HG03280 (cell line): ENCODE results near the gene JCHAIN.
"Not testable (repeated sequence)": the region's sequence is repeated elsewhere in the genome, so short reads cannot be mapped to it uniquely, and the experiment has no call there.

Experiments
- ATAC-seq: cut with Tn5 transposase; IDR thresholded peaks from one replicate; pipeline ENCODE4 v1.9.1; 2021; ENCODE audit warnings: mild to moderate bottlenecking, moderate library complexity; ENCODE audit not compliant: unreplicated experiment

Gene JCHAIN

DNA sequence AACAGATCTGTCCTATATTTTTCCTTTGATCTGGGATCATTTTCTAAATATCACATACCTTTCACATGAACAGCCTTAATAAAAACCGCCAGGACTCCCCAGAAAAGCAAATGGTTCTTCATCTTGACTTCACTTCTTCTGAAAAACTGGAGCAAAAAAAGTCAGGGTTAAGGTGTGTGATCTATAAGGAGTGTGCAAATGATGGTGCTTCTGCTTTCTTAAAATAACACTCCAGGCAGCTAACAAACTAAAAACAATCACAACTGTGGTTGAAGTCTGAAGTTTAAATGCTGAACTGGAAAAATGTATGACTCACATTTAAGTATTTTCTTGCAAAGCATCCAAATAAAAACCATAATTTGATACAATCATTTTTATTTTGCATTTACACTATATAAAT is at the start of gene JCHAIN:
Gene JCHAIN, minus strand, starts transcription at position 140 of the 400 bp plus-strand sequence. Its CDS starts 18 bp downstream, at position 122.
- ATAC-seq, result no peak

DNA sequence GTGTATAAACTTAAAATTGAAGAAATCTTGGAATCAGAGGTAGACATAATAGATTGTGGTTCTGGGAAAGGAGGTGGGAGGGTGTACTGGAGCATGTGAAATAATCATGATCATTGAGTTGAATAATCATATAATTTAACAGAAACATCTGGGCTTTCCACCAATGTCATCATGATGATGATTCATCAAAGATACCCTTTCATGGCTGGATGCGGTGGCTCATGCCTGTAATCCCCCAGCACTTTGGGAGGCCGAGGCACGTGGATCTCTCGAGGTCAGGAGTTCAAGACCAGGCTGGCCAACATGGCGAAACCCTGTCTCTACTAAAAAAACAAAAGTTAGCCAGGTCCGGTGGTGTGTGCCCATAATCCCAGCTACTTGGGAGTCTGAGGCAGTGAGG is 48.8 kb upstream of the JCHAIN start:
- ATAC-seq, result no peak

DNA sequence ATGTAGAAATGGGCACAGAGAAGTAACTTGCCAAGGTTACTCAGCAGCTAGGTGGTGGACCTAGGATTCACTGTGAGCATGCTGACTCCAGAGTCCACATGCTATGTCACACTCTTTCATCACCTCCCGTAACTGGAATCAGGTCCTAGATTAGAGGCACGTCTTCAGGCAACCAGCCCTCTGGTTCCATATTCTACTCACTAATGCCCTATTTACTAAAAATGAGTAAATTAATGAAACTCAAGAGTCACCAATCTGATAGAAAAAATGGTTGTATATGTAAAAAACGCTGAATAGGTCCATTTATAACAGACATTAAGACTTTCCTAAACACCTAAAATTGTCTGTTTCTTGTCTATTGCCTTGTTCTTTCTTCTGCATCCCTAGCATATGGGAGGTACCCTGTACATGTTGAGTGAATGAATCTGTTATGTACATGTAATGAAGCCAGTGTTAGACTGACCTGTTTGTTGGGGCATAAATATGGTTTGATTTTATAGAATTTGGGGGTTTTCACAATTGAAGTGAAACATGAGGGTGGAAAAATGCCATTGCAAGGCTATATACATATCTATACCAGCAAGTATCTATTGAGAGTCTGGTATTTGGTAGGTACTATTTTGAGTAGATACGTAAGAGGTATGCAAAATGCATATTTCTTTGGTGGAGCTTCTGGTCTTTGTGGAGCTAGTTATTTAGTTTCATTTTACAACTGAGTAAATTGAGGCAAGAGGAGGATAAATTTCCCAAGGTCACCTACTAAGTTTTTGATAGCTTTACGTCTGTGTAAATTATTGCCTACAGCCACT is 48.0 kb upstream of the JCHAIN start:
- peak; percentile 60 for ATAC-seq

DNA sequence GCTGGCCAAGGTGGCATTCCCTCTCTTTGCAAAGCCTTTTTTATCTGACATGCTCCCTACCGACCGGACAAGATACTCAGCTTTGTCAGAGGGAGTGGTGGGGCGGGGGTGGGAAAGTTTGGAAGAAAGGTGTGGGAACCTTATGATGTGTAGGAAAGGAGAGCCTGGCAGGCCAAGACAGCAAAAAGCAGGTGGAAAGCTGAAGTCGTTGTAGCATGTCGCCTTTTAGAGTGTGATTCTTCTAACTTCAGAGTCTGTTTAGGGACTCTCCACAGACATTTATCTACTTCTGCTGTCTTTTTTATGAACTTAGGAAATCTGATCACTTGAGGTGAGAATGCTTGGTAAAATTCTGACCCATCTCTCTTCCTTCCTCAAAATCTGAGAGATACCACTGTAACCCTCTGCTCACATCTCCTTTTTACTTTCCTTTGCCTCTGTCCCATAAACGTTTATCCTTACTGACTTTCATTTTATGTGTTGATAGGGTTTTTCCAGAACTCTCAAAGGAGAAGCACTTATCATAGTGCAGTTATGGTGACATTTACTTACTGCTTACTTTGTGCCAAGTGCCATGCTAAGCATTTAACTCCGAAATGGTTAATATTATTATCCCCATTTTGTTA is 47.3 kb upstream of the JCHAIN start:
- ATAC-seq, result peak; percentile 27

DNA sequence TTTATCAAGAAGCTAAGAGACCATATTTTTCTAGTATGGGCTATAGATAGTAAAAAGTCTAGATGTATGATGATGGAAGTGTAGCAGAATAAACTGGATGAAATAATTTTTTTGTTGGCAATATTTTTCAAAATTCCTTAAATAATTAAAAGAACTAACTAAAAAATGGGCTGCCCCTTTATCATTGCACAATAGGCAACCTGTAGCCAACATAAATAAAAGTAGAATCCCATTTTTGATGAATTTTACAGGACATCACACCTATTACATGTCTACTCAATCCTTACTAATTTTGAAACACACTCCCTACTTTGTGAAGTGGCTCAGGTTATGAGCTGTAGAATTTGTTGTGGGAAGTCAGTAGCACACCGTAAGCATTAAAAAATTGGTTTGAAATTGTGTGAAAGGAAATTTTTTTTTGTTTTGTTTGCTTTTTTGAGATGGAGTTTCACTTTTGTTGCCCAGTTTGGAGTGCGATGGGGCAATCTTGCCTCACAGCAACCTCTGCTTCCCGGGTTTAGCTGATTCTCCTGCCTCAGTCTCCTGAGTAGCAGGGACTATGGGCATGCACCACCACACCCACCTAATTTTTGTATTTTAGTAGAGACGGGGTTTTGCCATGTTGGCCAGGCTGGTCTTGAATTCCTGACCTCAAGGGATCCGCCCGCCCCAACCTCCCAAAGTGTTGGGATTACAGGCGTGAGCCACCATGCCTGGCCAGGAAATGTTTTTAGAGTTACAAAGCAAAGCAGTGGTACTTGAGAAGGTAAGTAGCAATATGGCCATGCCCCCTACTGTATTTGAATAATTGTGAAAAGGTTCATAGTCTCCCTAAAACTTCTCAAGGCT is 46.5 kb upstream of the JCHAIN start:
- no peak for ATAC-seq

DNA sequence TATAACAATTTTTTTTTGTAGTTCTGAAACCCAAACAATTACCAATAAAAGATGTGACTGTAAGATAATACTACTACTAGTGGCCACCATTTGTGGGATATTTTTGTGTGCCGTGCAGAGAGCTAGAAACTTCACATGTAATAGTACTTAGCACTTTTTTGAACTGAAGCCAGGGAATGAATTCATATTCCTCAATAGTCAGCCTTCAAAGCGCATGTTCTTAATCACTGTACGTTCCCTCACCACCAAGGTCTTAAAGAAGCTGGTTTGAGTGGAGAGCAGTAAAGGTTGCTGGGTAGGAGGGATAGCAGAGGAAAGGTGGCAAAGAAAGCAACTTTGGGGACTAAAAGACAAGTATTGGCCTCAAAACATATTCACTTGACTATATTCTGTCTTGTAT is 45.8 kb upstream of the JCHAIN start:
- no peak for ATAC-seq

DNA sequence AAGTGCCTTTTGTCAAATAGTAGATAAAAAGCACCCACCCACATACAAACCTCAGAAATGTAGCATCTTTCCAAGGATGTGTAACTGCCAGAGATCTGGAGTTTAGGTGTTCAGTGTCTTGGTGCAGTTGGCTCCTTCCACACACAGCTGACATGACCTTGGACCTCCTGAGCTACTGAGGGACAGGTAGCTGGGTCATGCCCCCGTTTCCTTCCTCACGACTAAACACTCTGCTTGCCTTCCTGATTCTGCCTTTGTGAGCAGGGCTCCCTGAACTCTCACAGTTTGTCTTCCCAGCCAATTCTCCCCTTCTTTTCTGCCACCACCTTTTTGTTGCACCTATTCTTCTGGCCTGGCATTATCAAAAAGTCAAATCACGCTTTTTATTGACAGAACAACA is 45.3 kb upstream of the JCHAIN start:
- ATAC-seq, result no peak

DNA sequence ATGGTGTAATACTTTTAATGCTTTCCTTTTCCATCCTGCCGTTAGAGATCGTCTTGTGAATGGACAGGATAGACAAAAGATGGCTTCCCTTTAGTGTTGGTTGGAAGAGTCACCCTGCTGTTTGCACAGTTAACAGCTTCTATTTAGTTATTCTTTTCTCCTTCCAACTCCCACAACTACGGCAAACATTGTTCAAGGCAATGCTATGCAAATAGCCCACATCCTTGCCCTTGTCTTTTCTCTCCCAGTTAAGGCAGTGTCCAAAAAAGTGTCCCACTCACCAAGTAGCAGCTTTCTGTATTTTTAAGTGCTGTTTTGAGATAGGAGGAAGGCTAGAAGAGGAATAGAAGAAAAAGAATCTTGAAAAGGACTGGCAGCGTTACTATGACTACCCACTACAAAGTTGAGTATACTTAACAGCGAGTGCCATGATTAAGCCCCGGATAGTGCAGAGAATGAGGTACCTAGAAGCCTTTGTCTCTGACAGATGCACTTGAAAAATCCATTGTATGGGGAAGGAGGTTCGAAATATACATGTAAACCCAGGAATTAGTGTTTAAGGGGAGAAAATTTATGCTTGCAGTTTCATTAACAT is 43.4 kb upstream of the JCHAIN start:
- no peak for ATAC-seq

DNA sequence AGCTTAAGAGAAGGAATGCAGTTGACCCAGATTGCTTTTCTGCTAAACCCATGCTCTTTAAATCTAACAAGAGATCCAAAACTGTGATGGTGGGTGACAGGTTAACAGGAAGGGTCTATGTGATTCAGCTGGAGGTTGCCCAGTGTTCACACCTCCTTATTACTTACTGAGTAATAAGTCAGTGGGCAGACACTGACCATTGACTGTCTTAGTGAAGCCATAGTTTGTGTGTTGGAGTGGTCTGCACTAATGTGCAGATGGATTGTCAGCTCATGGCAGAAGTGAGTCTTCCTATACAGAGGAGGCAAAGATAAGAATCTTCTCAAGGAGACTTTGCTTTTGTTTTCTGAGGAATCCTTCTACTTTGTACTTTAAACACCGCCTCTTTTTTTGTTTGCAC is 40.2 kb upstream of the JCHAIN start:
- no peak for ATAC-seq

DNA sequence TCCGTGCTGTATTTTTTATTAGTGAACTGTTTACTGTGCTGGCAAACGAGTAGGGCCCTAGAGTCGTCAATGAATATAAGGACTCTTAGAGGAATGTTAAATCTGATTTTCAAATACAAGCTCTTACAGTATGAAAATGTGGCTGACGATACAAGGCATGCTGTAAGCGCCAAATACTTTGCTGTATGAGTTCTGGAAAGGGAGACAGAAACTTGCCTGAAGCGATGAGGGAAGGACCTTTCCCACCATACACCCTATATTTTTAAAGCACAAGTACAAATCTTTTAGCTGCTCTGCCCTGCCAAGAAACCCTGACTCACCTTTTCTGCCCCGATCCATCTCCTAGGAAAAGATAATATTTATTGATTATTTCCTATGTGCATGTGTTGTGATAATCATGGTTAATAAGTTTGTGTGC is 39.7 kb upstream of the JCHAIN start:
- no peak for ATAC-seq

DNA sequence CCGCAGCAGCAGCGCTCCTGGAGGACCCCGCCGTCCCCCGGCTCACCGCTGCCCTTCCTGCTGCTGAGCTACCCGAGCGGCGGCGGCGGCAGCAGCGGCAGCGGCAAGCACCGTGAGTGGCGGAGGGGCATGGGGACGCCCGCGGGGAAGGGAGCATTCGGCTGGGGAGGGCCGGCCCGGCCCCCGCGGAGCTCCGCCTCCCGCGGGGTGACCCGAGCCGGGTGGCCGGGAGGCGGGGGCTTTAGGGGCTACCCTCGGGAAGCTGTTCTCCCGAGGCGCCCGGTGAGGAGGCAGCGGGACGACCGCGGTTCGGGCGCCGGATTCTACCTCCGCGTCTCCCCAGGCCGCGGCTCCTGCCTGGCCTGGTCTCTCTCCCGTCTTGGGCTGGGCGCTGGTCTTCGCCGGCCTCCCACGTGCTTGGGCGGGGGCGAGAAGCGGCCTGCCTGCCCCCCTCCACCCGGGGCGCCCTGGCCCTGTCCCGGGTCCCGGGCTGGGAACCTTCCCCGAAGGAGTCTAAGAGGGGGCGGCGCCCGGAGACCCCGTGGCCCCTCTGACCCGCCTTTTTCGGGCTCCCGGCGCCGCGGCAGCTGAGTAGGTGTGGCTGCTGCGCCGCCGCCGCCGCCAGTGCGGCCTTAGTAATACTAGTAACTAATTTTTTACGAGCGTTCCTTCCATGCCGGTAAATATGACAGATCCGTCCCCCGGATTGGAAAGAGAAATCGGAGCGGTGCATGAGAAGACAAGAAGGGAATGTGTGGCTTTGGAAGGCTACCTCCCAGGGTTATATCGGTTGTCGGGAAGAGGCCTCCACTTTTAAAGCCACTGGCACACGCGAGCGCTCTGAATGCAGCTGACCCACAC is 39.1 kb upstream of the JCHAIN start:
- peak; percentile 58 for ATAC-seq

DNA sequence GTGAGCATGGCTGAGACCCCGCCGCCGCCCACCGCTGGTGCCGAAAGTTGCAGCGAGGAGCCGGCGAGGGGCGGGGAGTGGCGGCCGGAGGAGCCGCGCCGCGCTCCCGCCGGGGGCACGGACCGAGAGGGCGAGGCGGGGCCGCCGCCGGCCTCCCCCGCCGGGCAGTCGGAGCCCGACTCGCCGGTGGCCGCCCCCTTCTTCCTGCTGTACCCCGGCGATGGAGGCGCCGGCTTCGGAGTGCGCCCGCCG is 38.5 kb upstream of the JCHAIN start:
- peak; percentile 33 for ATAC-seq

DNA sequence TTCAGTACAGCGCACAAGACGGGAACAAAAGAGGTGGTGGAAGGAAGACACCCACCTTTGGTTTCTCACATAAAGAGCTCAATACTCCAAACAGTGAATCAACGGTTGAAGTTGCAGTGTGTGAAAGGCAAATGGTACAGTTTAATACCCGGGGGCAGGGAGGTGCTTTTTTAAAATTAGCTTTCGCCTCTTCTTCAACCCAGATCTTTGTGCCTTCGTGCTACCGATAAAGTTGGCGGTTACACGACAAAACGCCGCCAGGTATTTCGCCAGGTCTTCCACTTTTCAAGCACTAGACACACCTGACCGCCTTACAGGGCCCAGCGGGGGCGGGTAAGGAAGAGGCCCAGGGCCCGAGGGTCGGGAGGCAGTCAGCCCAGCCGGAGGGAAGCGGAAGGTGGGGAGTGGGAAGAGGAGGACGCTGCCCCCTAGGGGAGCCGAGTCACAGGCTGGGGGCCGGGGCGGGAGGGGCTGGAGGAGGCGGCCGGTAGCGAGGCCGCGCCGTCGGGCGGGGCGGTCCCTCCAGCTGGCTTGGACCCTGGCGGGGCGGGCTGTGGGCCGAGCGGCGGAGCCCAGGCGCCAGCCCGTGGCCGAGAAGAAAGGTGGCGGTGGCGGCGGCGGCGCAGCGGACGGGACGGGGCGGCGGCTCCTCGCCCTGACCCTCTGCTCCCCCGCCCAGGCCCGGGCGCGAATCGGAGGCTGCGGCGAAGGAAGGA is 38.1 kb upstream of the JCHAIN start:
- peak; percentile 65 for ATAC-seq

DNA sequence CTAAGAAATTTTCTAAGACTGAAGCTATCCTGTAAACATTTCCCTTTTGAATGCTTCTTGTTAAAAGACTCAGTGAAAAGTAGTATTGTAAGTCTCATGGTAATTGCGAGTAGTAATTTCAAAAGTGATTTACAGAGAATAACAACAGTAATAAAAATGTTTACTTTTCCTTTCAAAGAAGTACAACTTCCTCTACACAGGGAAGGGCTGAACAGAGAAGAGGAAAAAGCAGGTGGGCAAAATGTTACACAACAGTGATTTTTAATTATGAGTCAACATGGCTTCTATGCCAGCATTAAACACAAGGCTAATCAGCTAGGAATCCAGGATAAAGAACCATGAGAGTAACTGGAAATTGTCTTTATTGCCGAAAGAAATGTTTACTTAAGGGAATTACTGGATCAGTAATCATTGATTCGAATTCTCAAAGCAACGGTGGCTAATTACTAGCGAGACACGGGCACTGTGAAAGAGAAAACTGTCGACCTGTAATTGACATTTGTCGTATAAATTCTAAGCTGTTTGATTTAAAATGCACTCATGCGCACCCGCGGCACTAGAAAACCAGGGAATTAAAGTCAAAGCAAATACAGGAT is 37.4 kb upstream of the JCHAIN start:
- ATAC-seq, result no peak

DNA sequence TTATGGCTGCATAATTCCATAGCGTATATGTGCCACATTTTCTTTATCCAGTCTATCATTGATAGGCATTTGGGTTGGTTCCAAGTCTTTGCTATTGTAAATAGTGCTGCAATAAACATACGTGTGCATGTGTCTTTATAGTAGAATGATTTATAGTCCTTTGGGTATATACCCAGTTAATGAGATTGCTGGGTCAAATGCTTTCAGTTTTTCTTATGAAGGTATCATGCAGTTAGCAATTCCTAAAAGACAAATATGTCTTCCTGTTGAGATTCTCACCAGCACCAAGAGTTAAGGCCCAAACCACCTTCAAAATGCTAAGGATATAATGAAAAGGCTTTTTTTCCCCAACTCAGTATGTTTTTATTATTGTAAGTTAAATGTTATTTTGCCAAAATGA is 36.3 kb upstream of the JCHAIN start:
- not testable (repeated sequence) for ATAC-seq

DNA sequence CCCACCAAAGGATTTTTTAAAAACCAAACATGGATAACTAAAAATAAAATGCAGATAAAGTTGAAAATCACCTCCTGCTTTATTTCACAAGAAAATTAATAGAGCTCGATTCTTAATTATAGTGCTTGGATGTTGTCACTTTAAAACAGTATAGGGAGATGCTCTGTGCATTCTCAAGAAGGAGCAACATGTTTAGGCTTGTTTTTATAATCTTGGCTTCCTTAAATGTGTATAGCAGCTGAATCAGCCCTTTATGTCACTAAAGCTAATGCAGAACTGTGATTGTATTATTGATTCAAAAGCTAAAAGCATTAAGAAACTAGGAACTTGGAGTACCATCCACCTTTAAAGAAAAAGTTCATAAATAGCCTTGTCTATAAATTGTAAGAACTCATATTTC is 35.0 kb upstream of the JCHAIN start:
- no peak for ATAC-seq

DNA sequence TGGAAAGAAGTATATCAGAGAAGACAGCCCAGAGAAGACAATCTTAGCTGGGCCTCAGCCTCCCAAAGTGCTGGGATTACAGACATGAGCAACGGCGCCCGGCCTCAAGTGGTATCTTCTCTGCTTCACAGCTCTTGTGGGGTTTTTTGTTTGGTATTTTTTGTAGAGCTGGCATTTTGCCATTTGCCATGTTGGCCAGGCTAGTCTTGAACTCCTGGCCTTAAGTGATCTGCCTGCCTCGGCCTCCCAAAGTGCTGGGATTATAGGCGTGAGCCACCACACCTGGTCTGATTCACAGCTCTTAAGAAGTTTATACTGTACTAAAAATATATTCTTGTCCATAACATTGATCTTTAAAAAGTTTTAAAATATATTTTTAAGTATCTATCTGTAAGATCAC is 34.4 kb upstream of the JCHAIN start:
- no peak for ATAC-seq

DNA sequence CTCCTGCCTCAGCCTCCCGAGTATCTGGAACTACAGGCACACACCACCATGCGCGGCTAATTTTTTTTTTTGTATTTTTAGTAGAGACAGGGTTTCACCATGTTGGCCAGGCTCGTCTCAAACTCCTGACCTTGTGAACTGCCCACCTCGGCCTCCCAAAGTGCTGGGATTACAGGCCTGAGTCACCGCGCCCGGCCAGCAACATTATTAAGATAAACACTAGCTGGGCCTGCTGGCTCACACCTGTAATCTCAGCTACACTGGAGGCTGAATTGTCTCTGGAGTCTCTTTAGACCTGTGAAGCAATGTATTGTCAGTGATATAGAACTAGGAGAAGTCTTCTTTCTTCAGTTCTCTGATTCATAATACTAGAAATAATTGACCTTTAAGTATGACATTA is 32.1 kb upstream of the JCHAIN start:
- not testable (repeated sequence) for ATAC-seq

DNA sequence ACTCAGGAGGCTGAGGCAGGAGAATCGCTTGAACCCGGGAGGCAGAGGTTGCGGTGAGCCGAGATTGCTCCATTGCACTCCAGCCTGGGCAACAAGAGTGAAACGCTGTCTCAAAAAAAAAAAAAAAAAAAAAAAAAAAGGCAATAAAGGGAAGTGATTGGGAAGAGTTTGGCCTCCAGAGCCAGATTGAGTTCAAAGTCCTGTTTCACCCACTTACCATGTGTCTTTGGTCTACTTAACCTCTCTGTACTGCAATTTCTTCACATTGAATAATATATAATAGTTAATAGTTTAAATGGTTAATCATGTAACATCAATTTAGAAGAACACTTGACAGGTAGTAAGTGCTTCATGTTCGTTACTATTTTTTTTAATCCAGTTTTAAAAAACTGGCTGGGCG is 28.3 kb upstream of the JCHAIN start:
- not testable (repeated sequence) for ATAC-seq

DNA sequence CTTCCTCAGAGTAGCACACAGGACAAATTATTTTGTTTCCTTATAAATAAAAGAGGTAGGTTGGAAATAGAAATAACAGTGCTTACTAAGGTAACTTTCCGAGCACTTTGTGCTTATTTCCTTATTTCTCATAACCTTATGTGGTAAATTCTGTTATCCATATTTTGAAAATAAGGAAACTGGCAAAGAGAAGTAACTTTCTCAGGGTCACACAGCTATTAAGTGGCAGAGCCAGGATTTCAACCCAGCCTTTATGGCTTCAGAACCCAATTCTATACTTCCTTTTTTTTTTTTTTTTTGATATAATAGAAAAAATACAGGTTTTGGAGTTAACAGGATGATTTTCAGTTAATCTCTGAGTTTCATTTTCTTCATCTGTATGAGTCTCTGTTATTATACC is 25.4 kb upstream of the JCHAIN start:
- ATAC-seq, result no peak
